Effector CD8-positive, alpha-beta T cell (primary cell): Measurements from ENCODE around the gene KRTAP4-12.
"Not testable (repeated sequence)": the region's sequence is repeated elsewhere in the genome, so short reads cannot be mapped to it uniquely, and the experiment has no call there.

Experiments used
- DNase-seq: peaks from one replicate; lab custom pipeline; 2025; lab: John Stamatoyannopoulos, UW

Gene KRTAP4-12

GRCh38 chr17:41096055-41096454 lies 27.9 kb downstream of the KRTAP4-12 start:
- no peak for DNase-seq

GRCh38 chr17:41088760-41089352 lies 35.1 kb downstream of the KRTAP4-12 start:
- not testable (repeated sequence) for DNase-seq

- DNase-seq, result not testable (repeated sequence)
Observed at GRCh38 chr17:41084100-41084856, 39.7 kb downstream of the KRTAP4-12 start, which contains the start of gene KRTAP4-7. Gene KRTAP4-7 (plus strand): TSS chr17:41084150. CDS start chr17:41084207, 57 bp downstream.

- DNase-seq, result not testable (repeated sequence)
Observed at GRCh38 chr17:41083427-41083826, 40.6 kb downstream of the KRTAP4-12 start.

DNA sequence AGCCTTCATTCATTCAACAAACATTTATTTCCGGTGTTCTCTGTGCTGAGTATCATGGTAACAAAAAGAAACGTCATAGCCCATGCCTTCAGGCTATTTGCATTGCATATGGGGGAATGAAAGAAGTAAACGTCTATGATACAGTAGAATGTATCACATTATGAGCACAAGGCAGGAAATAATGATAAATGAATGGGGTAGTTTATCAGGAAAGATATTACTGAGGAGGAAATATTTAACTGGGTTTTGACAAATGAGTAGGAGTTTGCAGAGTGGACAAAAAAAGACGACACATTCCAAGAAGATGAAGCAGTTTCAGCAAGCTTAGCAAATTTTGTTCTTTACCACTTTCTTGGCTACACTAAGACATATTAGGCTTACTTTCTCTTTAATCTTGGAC lies 41.4 kb downstream of the KRTAP4-12 start:
- DNase-seq, result no peak

DNA sequence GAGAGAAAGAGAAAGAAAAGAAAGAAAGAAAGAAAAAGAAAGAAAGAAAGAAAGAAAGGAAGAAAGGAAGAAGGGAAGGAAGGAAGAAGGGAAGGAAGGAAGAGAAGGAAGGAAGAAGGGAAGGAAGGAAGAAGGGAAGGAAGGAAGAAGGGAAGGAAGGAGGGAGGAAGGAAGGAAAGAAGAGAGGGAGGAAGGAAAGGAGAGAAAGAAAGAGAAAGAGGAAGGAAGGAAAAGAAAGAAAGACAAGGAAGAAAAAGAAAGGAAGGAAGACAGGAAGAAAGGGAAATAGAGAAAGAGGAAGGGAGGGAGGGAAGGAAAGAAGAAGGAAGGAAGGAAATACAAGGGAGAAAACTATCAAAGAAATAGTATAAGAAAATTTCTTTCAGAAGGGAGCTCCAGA lies 47.2 kb downstream of the KRTAP4-12 start:
- no peak for DNase-seq

DNA sequence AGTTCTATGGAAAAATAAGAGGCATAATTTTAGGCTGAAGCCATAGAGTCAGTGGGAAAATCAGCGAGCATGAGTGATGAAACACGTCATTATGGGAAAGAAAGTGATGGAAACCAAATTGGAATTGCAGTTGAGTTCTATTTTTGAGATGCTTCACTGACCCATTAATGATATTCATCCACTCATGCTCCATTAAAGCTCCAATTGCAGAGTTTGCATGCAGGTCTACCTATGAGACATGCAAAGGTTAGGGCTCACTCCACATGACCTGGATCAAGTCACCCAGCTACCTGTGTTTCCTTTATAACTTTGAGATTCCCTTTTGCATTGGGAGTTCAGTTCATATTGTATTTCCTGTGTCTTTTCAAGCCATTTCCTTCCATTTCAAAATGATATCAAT lies 50.3 kb downstream of the KRTAP4-12 start:
- DNase-seq, result no peak
